Middle frontal gyrus (tissue), 1 donor: ENCODE data around the gene SYPL1.

ENCODE experiments used
- DNase-seq: peaks from one replicate; pipeline ENCODE4 v3.0.0-alpha.2; 2015; ENCODE audit warnings: low spot score; ENCODE audit errors: extremely low spot score

SYPL1 gene

DNA sequence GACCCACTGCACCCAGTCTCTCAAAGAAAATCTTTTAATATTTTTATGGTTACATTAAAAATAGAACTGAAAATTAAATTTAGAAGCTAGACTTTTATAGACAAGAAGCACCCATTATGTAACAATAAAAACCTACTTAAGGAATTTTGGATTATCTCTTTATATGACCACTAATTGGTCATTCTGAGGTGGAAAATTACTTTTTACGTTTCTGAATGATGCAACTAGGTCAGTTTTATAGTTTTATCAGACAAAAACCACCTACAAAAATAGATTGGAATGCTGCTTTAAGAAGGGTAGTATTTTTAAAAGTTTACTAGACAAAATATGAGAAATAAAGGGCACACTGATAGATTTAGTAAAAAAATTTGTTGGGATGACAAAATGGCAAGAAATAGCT is 16.5 kb downstream of the SYPL1 start:
- no peak for DNase-seq

DNA sequence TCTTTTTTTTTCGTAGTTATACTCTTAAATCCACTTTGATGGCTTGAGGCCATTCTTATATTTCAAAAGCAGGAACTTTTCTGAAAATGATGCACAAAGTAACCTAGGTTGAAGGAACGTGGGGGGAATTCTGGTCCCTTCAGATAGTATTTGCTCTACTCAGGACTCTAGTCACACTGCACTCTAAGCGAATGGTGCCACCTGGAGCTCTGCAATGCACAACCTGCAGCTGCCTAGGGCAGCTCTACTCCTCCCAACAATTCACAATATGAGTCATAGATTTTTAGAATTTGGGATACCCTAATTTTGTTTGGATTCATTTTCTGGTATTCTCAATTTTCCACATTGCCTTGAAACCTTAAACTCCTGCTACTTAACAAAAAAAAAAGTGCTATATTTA is 17.3 kb downstream of the SYPL1 start:
- DNase-seq: no peak

DNA sequence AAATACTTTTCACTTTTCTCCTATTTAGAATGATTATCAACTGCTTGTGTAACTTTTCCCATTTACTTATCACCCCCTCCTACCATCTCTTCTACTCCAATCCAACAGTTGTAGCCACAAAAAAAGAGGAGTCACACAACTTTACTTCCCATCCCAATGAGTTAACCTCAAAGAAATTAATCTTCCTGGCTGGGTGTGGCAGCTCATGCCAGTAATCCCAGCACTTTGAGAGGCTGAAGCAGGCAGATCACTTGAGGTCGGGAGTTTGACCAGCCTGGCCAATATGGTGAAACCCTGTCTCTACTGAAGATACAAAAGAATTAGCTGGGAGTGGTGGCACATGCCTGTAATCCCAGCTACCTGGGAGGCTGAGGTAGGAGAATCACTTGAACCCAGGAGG is 19.9 kb downstream of the SYPL1 start:
- no peak for DNase-seq

DNA sequence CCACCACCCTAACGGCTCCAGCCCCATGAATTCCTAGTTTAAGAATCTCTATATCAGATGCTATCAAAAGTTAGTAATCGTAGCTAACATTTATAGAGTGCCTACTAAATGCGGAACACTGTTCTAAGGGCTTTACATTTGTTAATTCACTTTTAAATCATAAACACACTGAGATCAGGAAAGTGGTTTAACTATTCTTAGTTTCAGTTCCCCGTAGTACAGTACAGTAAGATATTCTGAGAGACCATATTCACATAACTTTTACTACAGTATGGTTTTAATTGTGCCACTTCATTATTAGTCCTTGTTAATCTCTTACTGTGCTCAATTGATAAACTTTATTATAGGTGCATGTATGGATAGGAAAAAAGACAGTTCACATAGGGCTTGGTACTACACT is 22.5 kb downstream of the SYPL1 start:
- DNase-seq: no peak

DNA sequence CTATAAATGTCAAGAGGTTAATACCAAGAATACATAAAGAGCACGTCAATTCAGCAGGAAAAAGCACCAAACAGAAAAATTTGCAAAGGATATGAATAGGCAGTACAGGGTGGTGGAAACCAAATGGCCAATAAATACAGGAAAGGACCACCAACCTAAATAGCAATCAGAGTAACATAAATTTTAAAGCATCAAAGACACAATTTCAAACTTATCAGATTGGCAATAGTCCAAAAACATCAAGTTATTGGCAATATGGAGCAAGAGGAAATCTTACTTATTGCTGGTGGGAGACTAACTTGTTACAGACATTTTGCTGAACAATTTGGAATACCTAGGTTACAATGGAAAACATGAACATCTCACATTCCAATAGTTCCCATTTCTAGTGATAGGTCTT is 24.1 kb downstream of the SYPL1 start:
- no peak for DNase-seq

DNA sequence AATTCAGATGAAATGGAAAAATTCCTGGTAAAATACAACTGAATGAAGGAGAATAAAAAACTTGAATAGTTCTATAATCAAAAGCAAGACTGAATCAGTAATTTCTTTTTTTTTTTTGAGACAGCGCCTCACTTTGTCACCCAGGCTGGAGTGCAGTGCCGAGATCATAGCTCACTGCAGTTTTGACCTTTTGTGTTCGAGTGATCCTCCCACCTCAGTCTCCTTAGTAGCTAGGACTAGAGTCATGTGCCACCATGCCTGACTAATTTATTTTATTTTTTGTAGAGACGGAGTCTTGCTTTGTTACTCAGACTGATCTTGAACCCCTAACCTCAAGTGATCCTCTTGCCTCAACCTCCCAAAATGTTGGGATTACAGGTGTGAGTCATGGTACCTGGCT is 26.1 kb downstream of the SYPL1 start:
- no peak for DNase-seq

DNA sequence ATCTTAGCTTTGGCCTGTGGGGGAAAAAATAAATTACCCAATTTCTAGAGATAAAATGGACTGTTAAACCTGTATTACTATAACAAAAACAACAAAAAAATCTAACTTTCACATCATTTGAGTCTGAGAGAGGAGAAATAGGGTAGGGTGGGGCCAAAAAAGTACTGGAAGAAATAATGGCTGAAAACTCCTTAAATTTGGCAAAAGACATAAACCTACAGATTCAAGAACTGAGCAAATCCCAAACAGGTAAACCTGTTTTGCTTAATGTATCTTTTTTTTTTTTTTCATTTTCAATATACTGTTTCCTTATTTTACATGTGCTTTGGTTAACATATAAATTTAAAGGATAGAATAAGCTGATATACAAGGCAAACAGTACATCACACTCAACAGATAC is 27.1 kb downstream of the SYPL1 start:
- DNase-seq: no peak

DNA sequence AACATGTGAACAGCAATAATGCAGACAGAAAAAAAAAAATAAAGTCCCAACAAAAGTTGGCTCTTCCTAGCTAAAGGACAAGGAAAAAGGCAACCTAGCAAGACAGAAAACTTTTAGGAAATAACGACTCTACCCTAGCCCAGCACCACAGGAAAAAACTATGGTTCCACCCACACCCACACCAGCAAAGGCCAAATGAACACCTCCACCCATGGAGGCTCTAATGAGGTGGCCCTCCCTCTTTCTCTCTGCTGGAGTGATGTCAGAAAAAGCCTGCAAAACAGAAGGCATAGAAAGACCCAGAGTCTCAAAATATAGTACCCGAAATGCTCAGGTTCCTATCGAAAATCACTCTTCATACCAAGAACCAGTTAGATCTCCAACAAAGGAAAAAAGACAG is 28.4 kb downstream of the SYPL1 start:
- DNase-seq: no peak

DNA sequence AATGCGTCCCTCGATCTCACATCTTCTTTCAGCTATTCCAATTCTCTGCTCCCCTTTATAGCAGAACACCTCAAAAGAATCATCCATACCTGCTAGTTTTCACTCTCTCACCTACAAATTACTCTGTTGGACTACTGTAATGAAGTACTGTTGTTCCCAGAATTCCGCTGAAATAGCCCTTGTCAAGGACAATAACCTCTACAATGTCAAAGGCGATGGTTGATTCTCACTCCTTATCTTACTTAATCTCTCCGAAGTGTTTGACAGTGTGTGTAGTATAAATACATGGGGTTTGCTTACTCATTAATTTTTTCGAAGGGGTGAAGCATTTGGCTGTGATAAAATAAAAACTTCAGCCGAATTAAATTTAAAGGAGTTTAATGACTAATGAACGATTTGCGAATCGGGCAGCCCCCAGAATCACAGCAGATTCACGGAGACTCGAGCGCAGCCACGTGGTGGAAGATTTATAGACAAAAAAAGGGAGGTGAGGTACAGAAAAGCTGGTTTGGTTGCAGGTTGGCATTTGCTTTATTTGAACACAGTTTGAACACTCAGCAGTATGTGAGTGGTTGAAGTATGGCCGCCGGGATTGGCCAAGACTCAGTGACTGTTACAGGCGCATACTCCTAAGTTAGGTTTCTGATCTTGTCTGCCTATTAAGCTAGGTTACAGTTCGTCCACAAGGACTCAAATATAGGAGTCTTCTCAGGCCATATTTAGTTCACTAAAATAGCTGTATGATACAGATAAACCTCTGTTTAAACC is 29.8 kb downstream of the SYPL1 start:
- no peak for DNase-seq

DNA sequence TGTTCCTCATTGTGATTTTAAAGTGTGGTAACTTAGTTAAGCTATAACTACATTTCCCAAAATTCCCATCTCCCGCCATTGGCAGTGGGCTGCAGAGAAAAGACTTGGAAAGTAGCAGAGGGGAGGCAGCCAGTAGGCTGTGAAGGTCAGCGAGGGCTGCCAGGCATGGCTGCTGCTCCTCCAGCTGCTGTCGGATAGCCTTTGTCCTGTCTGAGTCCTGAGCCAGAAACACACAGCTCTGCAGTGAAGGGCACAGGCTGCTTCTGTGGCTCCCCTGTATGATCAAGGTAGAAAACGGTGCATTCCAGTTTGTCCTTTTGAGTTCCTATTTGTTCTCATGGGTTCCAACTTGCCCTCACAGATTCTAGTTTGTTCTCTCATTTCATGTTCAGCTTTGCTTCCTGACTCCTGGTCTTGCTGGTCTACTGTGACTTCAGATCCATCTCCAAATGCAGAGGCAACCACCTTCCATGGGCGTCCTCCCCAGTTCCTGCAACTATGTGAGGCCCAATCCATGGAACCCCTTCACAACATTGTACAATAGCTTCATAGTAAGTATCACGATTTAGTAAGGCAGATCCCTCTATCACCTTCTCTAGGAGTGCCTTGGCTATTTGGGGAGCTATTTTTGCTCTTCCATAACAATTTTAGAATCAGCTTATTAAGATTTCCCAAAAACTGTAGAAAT is 31.7 kb downstream of the SYPL1 start:
- DNase-seq: no peak

DNA sequence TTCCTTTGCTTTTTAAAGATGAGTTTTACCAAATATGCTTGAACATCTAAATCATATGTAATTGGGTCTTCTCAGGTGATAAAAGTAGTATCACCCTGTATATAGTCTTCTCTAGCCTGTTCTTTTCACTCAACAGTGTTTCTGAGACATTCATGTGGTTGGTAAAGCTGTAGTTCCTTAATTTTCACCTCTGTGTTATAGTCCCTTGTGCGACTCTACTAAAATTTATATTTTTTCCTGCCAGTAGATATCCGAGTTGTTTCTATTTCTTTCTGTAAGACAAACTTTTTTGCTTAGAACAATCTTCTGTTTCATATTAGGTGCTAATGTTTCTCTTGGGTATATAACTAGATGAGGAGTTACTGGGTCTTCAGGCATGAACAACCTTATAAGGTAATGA is 35.6 kb downstream of the SYPL1 start:
- DNase-seq: no peak

DNA sequence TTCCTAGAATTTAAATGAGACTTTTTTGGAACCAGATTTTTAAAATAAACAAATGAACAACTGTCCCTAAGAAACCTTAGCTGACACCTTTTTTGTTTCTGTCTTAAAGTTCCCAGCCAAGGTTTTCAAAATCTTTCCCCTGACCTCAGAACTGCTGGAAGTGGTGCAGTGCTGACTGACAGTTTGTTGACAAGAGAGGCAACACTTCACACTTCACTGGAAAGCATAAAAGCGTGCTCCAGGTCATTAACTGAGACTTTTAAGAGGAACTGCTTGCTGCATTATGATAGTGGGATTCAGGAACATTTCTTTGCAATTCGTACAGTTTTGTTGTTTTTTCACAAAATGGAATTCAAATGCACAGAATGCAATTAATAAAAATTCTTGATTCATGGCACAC is 36.2 kb downstream of the SYPL1 start:
- DNase-seq: no peak

DNA sequence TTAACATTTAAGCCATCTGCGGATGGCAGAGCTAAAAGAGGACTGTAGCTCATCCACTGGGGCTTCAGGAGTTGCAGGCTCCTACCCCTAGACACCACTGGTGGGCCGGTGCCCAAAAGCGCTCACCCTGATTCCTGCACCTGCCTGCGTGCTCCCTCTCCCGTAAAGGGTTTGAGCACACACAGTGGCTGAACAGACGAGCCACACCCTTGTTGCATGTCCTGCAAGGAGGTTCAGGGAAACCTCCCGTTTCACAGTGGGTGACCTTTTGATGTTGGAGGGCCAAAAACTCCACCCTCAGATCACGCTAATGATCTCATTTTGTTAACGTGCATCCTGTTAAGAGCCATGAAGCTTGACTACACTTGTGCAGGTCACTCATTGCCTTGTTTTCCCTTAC is 37.9 kb downstream of the SYPL1 start:
- DNase-seq: no peak

DNA sequence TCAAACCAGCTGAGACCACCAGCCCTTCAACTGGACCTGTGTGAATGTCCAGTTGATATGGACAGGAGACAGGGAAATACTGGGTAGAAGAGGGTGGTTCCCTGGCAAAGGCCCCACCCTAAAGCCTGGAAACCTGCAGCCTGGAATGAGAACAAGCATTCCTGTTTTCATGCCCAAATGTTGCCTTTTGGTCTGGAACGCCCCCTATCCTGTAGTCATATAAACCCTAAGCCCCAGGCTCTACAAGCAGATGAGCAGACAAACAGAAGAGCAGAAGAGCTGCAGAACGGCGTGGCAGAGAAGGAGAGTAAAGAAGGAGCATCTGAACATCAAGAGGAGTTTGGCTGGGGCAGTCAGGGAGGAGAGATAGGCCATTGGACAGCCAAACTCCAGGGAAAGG is 38.4 kb downstream of the SYPL1 start:
- DNase-seq: no peak

DNA sequence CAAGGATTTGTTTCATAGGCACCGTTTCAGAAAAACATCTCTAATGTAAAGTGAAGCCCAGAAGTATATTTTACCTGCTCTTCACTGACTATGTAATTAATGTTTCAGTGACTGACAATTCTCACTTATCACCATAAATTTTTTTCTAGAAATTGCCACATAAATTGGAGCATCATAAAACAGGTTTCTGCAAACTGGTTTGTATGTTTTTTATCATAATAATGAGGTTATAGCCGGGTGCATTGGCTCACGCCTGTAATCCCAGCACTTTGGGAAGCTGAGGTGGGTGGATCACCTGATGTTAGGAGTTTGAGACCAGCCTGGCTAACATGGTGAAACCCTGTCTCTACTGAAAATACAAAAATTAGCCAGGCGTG is 39.4 kb downstream of the SYPL1 start:
- DNase-seq: no peak

DNA sequence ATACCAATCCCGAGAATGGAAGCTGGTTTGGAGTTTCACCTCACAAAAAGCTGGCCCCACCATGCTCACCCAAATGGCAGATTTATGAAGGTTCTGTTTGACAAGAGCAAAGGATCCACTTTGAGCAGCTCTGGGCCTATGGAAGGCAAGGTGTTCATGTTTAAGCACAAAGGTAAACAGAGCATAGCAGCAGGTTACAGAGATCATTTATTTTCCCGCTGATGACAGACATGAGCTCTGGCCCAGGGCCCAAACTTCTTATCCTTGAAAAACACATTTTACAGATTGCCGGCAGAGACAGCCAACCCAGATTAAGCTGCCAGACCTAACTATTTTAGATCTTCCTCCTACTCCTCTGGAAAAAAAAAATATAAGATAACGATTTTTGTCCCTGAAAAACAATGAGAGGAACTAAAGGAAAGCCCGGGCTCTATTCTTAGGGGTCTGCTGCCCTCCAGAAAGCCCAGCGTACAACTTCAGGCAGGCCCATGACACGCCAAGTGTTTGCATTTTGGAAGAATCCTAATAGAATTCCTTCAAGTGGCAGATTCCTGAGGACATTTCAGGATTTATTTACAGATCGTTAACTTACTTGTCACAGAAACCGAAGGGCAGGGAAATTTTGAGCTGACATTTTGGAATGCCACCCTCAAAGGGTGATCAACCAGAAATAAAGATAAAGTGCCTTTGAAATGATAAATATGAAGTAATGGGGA is 40.0 kb downstream of the SYPL1 start:
- DNase-seq: no peak

DNA sequence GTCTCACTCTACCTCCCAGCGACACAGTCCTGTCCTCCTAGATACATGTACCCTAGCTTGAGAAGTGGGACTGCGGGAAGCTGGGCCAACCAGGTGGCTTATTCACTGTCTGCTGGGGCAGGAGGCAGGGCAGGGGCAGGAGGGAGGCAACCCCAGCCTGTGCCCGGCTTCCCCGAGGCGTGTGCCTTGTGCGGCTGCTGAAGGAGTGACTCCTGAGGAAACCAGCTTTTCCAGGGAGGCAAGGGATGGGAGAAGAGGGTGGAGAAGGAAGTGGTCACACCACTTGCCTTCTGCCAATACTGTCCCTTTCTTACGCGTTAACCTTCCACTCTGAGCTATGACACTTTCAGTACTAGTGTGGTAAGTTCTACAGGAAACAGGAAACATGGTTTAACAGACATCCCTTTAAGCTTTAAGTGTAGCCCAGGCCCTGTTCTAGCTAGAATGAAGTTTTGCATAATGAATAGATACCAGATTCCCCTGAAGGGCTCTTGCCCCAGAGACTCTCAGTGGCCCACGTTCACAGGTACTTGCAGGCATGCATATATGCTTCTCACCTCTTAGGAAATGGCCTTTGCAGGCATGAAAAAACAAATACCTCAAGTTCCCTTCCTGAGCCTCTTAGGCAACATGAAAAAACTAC is 40.6 kb downstream of the SYPL1 start:
- no peak for DNase-seq

DNA sequence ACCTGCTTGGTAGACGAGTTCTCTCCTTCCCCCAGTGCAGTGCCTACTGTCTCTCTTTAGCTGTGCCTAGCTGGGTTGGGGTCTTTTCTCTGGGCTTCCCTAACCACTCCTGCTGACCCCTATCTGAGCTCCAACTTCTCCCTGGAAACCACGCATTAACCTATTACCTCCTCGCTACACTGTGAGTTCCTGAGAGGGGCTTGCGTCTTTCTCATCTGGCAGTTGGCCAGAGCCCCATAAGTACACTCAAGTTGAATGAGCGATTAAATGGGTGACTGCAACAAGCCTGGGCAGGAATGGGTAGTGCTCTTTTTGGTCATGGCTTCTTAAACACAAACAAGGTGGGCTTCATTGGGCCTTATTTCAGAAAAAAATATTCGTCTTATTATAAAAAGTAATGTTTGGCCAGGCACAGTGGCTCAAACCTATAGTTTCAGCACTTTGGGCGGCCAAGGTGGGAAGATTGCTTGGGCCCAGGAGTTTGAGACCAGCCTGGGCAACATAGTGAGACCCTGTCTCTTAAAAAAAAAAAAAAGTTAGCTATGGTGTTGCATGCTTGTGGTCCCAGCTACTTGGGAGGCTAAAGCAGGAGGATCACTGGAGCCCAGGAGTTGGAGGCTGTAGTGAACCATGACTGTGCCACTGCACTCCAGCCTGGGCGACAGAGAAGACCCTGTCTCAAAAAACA is 41.4 kb downstream of the SYPL1 start:
- no peak for DNase-seq

DNA sequence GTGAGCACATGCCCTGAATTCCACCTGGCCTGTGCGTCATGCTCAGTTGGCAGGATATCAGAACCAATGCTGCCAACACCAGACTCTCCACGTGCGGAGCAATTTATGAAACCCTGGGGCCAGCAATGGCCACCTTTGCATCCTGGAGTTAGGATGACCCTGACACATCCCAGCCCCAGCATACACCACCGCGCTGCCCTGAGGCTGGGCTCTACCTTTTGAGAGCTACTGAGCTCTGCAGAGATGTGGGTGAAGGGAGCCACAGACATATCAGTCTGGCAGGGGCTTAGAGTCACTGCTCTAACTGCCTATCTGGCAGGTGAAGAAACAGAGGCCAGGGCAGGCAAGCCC is 41.9 kb downstream of the SYPL1 start:
- DNase-seq: no peak

DNA sequence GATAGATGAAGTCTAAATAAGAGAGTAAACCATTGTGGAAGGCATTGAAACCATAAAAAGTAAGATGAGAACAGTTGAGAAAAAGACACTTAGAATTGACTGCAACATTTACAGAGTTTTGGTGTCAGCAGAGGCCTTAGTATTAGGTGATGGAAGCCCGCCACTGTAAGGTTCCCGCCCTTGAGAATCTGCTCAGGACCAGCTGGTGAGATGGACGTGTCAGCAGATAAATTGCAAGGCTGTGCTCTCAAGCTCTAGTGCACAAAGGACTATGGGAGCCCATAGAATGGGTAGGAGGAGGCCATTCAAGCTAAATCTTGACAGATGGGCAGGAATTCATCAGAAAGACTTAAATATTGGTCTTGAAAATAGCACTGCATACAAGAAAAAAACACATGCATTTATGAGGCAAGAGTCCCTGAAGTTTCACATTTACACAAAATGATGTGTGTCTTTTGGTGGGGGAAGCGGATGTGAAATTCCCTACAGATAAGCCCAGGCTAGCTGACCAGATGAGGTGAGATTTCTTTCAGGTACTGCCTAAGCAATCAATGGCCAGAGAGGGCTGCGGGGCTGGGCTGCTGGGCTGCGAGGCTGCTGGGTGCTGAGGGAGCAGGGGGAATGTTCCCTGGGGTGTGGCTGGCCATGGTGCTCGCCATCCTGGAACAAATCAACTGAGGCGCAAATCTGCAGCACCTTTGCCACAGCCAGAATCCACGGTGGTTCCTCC is 42.5 kb downstream of the SYPL1 start:
- DNase-seq: no peak

DNA sequence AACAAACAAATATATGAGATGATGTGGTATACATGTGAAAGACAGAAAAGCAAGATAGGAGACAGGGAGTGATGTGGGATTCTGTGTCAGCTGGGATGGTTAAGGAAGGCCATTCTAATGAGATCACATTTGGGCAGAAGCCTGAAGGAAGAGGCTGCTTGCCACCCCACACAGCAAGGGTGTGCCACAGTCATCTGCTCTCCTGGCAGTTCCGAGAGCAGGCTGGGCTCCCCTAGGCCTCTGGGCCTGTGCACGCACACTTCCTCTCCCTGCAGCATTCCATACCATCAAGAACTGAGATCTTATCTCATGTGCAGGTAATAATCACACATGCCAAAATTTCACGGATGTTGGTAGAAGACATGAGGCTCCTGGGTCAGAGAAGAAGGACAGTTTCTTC is 43.1 kb downstream of the SYPL1 start:
- DNase-seq: no peak
